Measurements from ENCODE around the gene ACTR1A.
"Not testable (repeated sequence)": the region's sequence is repeated elsewhere in the genome, so short reads cannot be mapped to it uniquely, and the experiment has no call there.

The ACTR1A gene

GRCh38 chr10:102480396-102480795 lies 22.1 kb downstream of the ACTR1A start:
- FAIRE-seq: no peak

GRCh38 chr10:102479651-102480050 lies 22.9 kb downstream of the ACTR1A start:
- no peak for FAIRE-seq

- FAIRE-seq: no peak
Measured at GRCh38 chr10:102476466-102477141, 25.9 kb downstream of the ACTR1A start.

GRCh38 chr10:102475451-102476040 lies 27.0 kb downstream of the ACTR1A start:
- FAIRE-seq: no peak

GRCh38 chr10:102473445-102474331 lies 28.8 kb downstream of the ACTR1A start:
- no peak for FAIRE-seq

DNA sequence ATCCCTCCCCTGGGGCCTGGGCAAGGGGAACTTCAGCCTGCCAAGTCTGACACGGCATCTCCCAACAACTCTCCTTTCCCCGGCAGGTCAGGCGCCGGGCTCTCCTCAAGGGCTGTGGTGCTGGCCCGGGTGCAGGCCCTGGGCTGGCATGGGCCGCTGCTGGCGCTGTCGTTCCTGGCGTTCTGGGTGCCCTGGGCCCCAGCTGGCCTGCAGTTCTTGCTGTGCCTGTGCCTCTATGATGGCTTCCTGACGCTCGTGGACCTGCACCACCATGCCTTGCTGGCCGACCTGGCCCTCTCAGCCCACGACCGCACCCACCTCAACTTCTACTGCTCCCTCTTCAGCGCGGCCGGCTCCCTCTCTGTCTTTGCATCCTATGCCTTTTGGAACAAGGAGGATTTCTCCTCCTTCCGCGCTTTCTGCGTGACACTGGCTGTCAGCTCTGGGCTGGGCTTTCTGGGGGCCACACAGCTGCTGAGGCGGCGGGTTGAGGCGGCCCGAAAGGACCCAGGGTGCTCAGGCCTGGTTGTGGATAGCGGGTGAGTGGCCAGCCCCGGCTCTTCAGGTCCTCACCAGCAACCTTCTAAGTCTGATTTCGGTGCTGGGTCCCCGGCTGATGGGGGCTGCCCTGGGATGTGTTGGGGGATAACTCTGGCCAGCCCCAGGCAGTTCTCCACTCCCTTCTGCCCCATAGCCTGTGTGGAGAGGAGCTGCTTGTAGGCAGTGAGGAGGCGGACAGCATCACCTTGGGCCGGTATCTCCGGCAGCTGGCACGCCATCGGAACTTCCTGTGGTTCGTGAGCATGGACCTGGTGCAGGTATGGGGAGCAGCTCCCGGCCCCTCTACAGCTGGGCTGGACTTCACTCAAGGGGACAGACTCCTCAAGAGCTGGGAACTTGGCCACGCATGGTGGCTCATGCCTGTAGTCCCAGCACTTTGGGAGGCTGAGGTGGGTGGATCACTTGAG lies 31.6 kb downstream of the ACTR1A start:
- FAIRE-seq: no peak

DNA sequence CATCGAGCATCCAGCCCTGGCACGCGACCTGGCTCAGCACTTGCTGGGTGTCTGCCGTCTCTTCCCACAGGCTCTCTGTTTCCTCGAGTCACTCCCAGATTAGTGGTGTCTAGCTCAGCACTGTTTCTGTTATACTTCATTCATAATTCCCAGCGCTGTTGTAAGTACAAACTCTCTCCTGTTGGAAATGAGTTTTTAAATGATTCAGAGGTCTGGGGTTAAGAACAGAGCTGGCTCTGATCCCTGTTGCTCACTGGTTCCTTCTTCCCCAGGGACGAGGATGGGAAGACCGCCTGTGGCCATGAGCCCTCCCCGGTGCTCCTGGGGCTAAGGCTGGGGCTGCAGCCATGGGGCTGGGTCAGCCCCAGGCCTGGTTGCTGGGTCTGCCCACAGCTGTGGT lies 33.8 kb downstream of the ACTR1A start:
- no peak for FAIRE-seq

GRCh38 chr10:102467971-102468438 lies 34.5 kb downstream of the ACTR1A start:
- no peak for FAIRE-seq

GRCh38 chr10:102467318-102467717 lies 35.2 kb downstream of the ACTR1A start:
- no peak for FAIRE-seq

DNA sequence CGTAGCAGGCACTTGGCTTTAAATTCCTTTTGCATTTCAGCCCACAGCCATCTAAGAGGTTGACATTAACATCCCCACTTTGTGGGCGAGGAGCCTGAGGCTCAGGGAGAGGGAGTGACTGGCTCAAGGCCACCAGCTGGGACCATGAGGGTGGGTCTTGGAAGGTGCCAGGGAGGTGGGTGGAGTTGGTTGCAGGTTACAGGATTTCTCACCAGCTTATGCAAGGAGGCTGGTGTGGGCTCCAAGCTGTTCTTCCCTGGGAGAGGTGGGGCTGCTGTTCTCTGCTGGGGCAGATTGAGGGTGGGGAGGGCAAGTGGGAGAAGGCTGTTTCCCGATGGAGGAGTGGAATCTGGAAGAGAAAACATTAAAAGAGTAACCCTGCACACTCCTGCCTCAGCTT lies 37.0 kb downstream of the ACTR1A start:
- FAIRE-seq: no peak

DNA sequence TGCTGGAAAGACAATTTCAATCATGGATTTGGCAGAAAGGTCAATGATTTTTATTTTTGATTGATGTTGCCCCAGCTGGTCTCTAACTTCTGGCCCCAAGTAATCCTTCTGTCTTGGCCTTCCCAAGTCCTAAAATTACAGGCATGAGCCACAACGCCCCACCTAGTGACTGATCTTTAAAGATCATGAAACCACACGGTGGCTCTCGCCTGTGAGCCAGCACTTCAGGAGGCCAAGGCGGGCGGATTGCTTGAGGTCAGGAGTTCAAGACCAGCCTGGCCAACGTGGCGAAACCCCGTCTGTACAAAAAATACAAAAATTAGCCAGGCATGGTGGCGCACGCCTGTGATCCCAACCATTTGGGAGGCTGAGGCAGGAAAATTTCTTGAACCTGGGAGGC lies 38.5 kb downstream of the ACTR1A start:
- FAIRE-seq: no peak

DNA sequence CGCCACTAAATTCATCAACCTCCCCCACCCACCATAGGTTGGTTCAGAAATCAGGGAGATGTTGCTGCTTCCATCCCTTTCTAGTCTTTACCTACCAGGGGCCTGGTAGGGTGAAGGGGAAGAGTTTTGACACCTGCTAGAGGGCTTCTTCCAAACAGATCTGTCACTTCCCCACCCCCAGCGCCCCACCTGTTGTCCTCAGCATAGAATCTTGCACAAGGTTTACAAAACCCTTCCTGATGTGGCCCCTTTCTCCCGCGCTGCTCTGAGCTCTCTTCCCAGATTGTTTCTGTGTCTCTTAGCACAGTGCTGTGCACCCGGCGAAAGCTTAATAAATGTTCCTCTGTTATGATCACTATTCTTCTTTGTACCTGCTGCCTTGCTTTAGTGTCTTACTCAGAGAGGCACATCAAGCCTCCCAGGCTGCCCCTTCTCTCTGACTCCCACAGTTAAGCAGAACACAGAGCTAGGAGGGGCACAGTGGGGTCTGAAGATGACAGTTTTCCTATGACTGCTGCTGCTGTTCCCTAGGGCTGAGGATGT lies 39.9 kb downstream of the ACTR1A start:
- FAIRE-seq: no peak

- FAIRE-seq: no peak
Measured at GRCh38 chr10:102461187-102462054, 41.1 kb downstream of the ACTR1A start.

DNA sequence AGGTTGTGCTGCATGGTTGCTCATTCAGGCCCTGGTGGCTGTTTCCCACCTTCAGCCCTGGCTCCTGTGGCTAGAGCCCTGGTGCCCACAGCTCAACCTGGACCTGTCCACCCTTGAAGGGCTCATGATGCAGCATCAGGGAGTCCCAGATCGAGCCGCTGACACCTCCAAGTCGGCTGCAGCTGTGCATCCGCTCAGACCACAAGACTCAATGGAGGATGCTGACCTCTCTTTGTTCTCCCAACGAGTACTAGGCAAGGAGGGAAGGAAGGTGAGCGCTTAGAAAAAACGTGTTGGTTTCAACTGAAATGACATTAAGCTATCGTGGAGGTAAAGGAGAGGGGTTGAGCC lies 41.7 kb downstream of the ACTR1A start:
- FAIRE-seq: no peak

DNA sequence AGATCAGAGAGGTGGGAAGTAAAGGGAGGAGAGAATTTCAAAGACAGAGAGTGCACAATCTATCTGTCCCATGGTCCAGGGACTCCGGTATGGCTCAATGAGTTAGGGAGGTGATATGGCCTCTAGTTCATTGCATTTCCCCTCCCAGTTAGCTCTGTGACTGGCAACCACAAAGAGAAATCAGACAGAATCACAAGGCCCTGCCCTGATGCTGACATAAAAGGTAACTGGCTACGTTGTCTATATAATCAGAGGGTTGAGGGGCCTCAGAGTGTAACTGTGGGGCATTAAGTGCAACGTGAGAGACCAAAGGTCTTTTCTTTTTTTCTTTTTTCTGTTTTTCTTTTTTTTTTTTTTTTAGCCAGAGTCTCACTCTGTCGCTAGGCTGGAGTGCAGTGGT lies 43.9 kb downstream of the ACTR1A start:
- FAIRE-seq: no peak

DNA sequence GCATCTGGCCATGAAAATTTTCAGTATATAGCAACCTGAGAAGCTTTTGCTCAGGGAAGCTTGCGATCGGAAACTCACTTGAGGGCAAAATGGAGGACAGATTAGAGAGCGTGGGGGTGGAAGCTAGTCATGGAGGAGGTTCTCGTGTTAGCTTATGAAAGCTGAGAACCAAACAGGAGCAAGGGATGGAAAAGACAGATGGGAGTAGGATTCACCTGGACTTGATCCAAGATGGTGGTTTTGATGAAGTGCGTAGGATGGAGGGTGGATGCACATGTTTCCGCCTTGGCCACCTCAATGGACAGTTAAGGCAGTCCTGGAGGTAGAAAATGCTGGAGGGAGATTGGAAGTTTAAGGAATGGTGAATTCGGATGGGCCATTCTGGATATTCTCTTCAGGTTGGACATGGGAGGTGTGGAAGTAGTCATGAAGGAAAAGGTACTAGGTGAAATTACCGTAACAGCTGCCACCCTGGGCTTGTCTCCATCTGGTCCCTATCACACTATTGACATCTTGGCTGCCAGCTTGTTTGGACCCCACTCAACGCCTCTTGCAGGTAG lies 44.8 kb downstream of the ACTR1A start:
- FAIRE-seq: no peak

DNA sequence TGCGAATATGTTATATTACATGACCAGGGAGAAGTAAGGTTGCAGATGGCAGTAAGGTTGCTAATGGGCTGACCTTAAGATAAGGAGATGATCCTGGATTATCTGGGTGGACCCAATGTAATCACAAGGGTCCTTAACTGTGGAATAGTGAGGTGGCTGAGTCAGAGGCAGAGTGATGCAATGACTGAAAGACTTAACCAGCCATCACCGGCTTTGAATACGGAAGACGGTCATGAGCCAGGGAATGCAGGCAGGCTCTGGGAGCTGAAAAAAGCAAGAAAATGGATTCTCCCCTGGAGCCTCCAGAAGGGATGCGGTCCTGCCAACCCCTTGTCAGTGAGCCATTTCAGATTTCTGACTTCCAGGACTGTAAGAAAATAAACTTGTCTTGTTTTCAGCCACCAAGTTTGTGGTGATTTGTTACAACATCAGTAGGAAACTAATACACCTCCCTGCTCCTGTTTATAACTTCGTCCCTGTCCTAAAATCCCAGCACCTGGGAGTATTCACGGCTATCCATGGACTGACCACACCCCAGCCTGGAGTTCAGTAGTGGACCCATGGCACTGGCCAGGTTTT lies 46.5 kb downstream of the ACTR1A start:
- FAIRE-seq: no peak

DNA sequence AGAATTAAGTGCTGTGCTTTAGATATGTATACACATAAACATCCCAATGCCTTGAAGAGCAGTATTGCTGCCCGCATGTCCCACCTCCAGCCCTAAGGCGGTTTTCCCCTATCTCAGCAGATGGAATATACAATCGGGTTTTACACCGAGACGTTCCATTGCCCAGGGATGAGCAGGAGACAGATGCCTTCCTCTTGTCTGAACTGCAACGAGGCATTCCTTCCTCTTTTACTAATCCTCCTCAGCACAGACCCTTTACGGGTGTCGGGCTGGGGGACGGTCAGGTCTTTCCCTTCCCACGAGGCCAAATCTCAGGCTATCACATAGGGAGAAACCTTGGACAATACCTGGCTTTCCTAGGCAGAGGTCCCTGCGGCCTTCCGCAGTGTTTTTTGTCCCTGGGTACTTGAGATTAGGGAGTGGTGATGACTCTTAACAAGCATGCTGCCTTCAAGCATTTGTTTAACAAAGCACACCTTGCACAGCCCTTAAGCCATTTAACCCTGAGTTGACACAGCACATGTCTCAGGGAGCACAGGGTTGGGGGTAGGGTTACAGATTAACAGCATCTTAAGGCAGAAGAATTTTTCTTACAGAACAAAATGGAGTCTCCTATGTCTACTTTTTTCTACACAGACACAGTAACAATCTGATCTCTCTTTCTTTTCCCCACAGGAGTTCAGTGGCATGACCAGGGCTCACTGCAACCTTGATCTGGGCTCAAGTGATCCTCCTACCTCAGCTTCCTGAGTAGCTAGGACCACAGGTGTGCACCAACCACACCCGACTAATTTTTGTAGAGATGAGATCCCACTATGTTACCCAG lies 47.6 kb downstream of the ACTR1A start:
- not testable (repeated sequence) for FAIRE-seq

DNA sequence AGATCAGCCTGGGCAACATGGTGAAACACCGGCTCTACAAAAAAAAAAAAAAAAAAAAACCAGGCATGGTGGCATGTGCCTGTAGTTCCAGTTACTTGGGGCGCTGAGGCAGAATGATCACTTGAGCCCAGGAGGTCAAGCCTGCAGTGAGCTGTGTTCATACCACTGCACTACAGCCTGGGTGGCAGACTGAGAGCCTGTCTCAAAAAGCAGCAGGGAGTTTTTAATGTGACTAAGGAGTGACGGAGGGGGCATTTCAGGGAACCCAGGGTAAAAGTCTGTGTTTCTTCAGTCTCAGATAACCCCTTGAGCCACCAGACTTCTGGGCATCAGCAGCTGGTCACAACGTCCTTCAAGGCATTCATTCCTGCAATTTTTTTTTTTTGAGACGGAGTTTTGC lies 49.0 kb downstream of the ACTR1A start:
- no peak for FAIRE-seq

Measured in TTC549 (cell line).